HG02852 (cell line): ENCODE results near the gene ELMO1.
A peak's percentile ranks its signal among the peaks of the same experiment; 100 is the strongest.

ENCODE experiments used
- ATAC-seq: cut with Tn5 transposase; IDR thresholded peaks from one replicate; pipeline ENCODE4 v1.9.1; 2021; ENCODE audit warnings: mild to moderate bottlenecking, moderate library complexity; ENCODE audit not compliant: unreplicated experiment

The ELMO1 gene

GRCh38 chr7:37037286-37037685, 411.4 kb downstream of the ELMO1 start:
- no peak for ATAC-seq

GRCh38 chr7:37035631-37036030, 413.0 kb downstream of the ELMO1 start:
- no peak for ATAC-seq

GRCh38 chr7:37033141-37033540, 415.5 kb downstream of the ELMO1 start:
- no peak for ATAC-seq

- ATAC-seq = no peak
Observed at GRCh38 chr7:37032258-37032601, 416.4 kb downstream of the ELMO1 start.

- ATAC-seq = no peak
Observed at GRCh38 chr7:37031571-37032257, 416.9 kb downstream of the ELMO1 start.

GRCh38 chr7:37028909-37029440, 419.7 kb downstream of the ELMO1 start:
- ATAC-seq = no peak

GRCh38 chr7:37027557-37028341, 420.9 kb downstream of the ELMO1 start:
- no peak for ATAC-seq

- no peak for ATAC-seq
Observed at GRCh38 chr7:37027104-37027503, 421.6 kb downstream of the ELMO1 start.

GRCh38 chr7:37018954-37019353, 429.7 kb downstream of the ELMO1 start:
- ATAC-seq = peak; percentile 61

GRCh38 chr7:37016064-37016878, 432.4 kb downstream of the ELMO1 start:
- ATAC-seq = no peak

GRCh38 chr7:37015353-37016034, 433.2 kb downstream of the ELMO1 start:
- no peak for ATAC-seq

- no peak for ATAC-seq
Observed at GRCh38 chr7:37013771-37014170, 434.9 kb downstream of the ELMO1 start.

- ATAC-seq = no peak
Observed at GRCh38 chr7:37011151-37011890, 437.3 kb downstream of the ELMO1 start.

- no peak for ATAC-seq
Observed at GRCh38 chr7:37009125-37009675, 439.5 kb downstream of the ELMO1 start.

- ATAC-seq = no peak
Observed at GRCh38 chr7:37007691-37008090, 441.0 kb downstream of the ELMO1 start.

- ATAC-seq = no peak
Observed at GRCh38 chr7:37007268-37007667, 441.4 kb downstream of the ELMO1 start.

- ATAC-seq = no peak
Observed at GRCh38 chr7:37006764-37007163, 441.9 kb downstream of the ELMO1 start.

GRCh38 chr7:37000511-37000910, 448.2 kb downstream of the ELMO1 start:
- no peak for ATAC-seq

- ATAC-seq = no peak
Observed at GRCh38 chr7:36999626-37000485, 448.8 kb downstream of the ELMO1 start.
